Stimulated activated CD8-positive, alpha-beta memory T cell treated with anti-CD3 and anti-CD28 coated beads, Interleukin-15, amount 100 ng/mL, for 48 hours (primary cell): Measurements from ENCODE around the gene ATP6V1F.
A peak's percentile ranks its signal among the peaks of the same experiment; 100 is the strongest.

ENCODE experiments used
- DNase-seq, 2 donors: peaks; one replicate each; pipeline ENCODE4 v3.0.0-alpha.2; 2020; ENCODE audit warnings: low read depth in 2 of 2

The ATP6V1F gene

GRCh38 chr7:128835790-128836641 is 26.6 kb upstream of the ATP6V1F start:
- DNase-seq, result no peak

GRCh38 chr7:128836729-128837348 is 25.8 kb upstream of the ATP6V1F start:
- no peak for DNase-seq

- no peak for DNase-seq
These were observed 25.1 kb upstream of the ATP6V1F start for GRCh38 chr7:128837521-128837921.

GRCh38 chr7:128838109-128838779 is 24.4 kb upstream of the ATP6V1F start:
- DNase-seq, result no peak

GRCh38 chr7:128838981-128839731 is 23.5 kb upstream of the ATP6V1F start:
- no peak for DNase-seq

GRCh38 chr7:128839751-128840177 is 22.9 kb upstream of the ATP6V1F start:
- no peak for DNase-seq

GRCh38 chr7:128840326-128841170 is 22.1 kb upstream of the ATP6V1F start:
- DNase-seq, result no peak

GRCh38 chr7:128841171-128841690 is 21.4 kb upstream of the ATP6V1F start:
- no peak for DNase-seq

- peak; percentile 45 to 59 for DNase-seq
These were observed 20.6 kb upstream of the ATP6V1F start for GRCh38 chr7:128841921-128842673.

GRCh38 chr7:128842674-128843641 is 19.7 kb upstream of the ATP6V1F start:
- no peak for DNase-seq

GRCh38 chr7:128843938-128844621 is 18.6 kb upstream of the ATP6V1F start:
- DNase-seq, result no peak

- DNase-seq, result no peak
These were observed 17.8 kb upstream of the ATP6V1F start for GRCh38 chr7:128844777-128845311.

GRCh38 chr7:128845475-128845874 is 17.2 kb upstream of the ATP6V1F start:
- DNase-seq, result no peak

GRCh38 chr7:128845987-128846386 is 16.7 kb upstream of the ATP6V1F start:
- no peak for DNase-seq

GRCh38 chr7:128846781-128847444 is 15.7 kb upstream of the ATP6V1F start:
- DNase-seq, result no peak

- DNase-seq, result no peak
These were observed 14.9 kb upstream of the ATP6V1F start for GRCh38 chr7:128847721-128848211.
